ENCODE data around the gene CLCN7.

CLCN7 gene, protein sequence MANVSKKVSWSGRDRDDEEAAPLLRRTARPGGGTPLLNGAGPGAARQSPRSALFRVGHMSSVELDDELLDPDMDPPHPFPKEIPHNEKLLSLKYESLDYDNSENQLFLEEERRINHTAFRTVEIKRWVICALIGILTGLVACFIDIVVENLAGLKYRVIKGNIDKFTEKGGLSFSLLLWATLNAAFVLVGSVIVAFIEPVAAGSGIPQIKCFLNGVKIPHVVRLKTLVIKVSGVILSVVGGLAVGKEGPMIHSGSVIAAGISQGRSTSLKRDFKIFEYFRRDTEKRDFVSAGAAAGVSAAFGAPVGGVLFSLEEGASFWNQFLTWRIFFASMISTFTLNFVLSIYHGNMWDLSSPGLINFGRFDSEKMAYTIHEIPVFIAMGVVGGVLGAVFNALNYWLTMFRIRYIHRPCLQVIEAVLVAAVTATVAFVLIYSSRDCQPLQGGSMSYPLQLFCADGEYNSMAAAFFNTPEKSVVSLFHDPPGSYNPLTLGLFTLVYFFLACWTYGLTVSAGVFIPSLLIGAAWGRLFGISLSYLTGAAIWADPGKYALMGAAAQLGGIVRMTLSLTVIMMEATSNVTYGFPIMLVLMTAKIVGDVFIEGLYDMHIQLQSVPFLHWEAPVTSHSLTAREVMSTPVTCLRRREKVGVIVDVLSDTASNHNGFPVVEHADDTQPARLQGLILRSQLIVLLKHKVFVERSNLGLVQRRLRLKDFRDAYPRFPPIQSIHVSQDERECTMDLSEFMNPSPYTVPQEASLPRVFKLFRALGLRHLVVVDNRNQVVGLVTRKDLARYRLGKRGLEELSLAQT

DNA sequence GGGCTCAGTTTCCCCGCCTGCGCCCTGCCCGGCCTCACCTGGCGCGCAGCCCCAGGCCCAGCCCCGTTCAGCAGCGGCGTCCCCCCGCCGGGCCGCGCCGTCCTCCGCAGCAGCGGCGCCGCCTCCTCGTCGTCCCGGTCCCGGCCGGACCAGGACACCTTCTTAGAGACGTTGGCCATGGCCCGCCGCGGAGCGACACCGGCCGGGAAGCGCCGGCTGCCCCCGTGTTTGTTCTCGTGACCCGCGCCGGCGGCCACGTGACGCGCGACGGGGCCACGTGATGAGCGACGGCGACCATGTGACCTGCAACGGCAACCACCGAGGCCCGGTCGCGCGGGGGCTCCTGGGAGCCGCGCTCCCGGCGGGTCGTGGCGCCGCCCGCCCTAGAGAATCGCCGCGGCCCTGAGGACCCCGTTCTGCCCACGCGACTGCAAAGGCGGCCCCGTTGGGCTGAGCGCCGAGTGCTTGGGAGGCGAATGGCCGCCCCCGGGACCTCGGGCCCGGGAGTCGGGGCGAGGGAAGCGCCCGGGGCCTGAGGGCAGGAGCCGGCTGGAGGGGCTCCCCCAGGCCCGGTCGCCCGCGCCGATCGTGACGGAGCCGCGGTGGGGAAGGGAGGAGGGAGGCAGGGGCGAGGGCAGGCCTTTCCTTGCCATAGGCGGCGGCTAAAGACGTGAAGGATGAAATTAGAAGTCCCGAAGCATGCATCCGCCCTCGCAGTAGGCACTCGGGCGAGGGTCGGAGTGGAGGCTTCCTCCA lies at the start of gene CLCN7:
TSS of gene CLCN7 (minus strand) at position 233 of the 756 bp plus-strand sequence. CDS start at position 179, 54 bp downstream.
- peak; percentile 44 for DNase-seq

DNA sequence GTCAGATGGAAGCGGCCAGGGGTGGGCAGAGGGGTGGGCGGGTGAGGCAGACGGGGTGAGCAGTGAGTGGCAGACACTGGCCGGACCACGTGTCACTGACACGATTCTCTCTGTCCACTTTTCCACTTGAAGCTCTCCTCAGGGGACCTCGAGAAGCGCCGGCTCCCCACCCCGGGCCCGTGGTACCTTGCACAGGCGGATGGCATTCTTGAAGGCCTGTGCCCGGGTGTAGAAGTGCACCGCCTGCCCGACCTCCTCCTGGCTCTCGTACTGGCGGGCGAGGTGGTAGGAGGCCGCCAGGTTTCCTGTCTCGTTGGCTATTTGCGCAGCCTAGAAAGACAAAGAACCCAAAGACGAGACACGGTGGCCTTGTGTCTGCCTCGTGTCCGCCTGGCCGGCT lies 49.5 kb upstream of the CLCN7 start:
- no peak for DNase-seq

DNA sequence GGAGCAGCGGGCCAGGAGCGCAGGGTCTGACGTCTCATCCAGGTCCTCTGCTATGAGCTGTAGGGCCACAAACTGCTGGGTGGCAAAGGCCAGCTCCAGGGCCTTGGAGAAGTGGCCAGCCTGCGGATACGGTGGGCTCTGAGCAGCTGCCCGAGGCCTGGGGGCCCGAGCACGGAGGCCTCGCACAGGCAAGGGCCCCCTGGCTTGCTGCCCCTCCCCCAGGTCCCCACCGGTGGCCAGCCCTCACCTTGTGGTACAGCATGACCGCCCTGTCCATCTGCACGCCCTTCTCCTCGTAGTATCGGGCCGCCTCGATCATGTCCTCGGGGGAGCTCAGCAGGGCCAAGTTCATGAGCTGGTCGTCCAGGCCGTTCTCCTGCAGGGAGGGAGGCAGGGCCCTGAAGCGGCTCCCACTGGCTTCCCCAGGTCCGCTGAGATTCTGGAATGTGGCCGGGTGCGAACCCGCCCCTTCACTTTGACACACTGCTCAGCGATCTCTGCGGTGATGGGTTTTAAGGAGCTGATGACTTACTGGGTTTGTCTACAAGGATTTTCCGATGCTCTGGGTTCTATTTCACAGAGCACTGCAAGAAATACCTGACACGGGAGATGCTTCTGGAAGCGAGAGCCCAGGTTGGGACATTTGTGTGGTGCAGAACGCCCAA lies 48.9 kb upstream of the CLCN7 start:
- DNase-seq: no peak

DNA sequence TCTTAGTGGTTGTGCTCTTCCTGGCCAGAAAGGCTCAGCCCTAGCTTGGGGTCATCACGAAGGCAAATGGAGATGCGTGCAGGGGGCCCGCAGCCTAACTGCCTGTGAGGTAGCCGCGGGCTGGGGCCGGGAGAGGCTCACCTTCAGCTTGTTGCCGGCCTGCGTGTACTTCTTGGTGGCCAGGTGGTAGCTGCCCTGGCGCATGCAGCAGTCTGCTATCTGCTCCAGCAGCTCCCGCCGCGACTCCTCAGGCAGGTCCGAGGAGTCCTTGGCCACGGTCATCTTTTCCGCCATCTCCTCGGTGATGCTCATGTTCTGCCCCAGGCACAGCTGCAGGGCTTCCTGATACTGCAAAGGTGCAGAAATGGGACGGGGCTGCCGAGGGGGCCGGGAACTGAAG lies 45.6 kb upstream of the CLCN7 start:
- no peak for DNase-seq

DNA sequence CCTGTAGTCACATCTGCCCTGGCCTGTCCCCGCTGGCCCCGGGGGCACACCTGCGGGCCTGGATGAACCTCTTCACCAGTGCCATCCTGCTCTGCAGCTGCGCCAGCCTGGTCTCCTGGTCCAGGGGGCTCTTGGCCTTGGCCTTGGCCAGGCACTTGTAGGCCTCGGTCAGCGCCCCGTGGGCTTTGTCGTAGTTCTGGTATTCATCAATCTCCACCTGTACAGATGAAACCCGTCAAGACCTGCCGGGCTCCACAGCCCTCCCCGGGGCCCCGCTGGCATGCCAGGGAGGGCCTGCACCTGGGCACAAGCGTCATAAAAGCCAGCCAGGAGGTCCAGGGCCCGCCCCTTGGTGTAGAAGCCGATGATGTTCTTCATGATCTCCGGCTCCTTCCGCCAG lies 45.0 kb upstream of the CLCN7 start:
- no peak for DNase-seq

DNA sequence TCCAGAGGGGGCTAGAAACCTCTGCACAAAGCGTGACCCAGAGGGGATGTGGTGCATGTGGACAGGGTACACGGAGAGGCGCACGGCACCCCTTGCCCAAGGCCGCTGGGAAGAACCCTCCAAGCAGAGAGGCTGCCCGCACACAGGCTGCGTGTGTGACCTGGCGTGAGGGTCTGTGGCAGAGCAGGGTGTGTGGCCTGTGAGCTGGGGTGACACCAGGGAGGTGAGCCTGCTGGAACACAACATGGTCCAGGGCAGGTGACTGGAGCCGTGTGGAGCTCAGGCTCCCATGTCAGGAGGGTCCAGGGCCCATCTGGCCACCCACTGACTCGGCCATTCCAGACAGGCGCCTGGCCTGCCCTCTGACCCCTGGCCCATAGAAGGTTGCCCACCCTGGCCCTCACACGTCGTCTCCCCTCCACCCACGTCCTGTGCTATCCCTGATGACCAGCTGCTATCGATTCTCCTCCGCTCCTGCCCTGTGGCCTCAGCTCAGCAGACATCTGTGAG lies 43.9 kb upstream of the CLCN7 start:
- no peak for DNase-seq

DNA sequence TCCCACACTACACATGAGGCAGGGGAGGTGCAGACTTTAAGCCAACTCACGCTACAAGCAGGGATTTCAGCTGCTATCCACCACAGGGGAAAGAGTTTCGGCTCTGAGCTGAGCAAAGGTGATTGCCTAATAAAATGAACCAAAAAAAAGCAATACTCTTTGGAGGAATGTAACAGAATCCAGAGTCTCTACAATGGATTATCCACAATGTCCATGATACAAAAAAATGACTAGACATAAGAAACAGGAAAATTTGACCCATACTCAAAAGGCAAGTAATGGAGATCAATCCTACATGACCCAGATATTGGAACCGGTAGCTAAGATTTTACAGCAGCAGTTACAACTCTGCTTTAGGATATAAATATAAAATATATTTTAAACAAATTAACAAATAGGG lies 39.7 kb upstream of the CLCN7 start:
- DNase-seq: no peak

DNA sequence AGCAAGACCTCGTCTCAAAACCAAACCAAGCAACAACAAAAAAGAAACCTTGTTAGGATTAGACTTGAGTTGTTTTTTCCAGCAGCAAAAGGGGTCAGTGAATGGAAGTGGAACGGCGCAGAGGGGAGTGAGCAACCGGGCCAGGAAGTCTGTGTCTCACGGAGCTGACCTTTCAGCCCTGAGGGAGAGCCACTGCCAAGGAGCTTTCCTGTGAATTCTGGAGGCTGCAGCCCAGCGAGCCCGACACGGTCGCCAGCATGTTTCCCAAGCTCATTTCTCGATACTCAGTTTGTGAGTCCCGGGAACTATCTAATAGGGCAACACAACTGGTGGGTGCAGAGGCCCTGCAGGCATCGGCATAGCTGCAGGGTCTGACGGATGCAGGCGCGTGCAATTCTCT lies 37.9 kb upstream of the CLCN7 start:
- DNase-seq: no peak

DNA sequence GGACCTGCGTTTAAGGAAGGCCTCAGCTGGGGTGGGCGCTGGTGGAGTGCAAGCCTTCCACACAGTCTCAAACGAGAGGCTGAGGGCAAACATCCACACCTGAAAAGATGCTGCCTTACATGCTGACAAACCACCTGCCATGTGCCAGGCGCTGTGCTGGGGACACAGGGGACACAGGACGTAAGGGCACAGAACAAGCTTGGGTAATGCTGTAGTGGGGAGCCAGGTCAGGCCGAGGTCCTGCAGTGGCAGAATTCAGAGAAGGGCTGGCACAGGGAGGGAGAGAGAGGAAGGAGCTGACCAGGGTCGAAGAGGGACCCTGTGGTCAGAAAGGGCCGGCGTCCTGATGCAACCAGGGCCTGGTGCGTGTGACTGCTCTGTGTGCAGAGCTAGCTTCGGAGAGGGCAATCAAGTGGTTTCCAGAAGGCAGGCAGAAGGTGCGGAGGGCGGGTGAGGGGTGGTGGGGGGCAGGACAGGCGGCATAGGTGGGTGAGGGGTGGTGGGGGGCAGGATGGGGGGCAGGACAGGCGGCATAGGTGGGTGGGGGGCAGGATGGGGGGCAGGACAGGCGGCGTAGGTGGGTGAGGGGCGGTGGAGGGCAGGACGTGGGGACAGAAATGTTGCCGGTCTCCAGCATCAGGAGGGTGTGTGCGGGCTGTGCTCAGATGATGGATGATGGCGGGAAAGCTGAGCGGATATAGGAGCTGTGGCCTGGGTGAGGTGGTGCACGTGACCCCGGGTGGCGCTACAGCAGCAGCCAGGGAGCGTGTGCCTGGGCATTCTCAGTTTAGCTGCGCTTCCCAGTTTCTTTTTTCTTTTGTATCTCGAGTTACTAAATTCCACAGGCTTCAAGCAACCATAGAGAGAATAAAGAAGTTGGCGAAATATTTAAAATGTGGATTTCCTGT lies 37.1 kb upstream of the CLCN7 start:
- DNase-seq: no peak

DNA sequence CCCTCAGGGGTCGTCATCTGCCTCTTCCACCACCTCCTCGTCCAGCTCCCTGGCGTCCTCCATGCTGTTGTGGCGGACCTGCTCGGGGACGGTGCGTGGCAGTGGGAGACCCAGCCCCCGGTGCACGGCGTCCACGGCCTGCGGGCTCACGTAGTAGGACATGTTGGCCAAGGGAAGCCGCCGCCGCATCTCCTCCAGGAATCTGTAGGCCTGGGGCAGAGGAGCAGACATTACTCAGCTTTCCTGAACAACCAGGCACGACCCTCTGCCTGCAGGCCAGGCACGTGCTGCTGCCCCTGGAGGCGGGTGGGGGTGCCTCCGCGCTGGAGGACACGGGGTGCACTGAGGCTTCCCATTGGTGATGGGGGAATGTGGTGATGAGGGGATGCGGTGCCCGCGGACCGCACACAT lies 36.1 kb upstream of the CLCN7 start:
- no peak for DNase-seq

DNA sequence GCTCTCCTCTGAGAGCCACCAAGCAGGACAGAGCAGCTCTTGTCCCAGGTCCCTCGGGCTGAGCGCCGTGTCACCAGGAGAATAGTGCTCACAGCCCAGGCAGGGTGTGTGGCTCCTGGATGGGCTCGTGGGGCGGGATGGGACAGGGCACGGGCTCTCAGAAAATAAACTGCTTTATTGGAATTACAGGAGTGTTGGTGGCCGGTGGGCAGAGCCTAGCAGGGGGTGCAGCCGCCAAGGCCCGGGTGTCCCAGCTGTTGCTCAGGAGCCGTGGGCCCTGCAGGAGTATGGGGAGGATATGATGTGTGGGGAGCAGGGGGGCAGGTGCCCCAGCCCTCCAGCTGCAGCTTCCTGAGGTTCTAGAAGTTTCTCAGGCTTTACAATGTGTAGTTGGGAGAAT lies 35.4 kb upstream of the CLCN7 start:
- DNase-seq: no peak

DNA sequence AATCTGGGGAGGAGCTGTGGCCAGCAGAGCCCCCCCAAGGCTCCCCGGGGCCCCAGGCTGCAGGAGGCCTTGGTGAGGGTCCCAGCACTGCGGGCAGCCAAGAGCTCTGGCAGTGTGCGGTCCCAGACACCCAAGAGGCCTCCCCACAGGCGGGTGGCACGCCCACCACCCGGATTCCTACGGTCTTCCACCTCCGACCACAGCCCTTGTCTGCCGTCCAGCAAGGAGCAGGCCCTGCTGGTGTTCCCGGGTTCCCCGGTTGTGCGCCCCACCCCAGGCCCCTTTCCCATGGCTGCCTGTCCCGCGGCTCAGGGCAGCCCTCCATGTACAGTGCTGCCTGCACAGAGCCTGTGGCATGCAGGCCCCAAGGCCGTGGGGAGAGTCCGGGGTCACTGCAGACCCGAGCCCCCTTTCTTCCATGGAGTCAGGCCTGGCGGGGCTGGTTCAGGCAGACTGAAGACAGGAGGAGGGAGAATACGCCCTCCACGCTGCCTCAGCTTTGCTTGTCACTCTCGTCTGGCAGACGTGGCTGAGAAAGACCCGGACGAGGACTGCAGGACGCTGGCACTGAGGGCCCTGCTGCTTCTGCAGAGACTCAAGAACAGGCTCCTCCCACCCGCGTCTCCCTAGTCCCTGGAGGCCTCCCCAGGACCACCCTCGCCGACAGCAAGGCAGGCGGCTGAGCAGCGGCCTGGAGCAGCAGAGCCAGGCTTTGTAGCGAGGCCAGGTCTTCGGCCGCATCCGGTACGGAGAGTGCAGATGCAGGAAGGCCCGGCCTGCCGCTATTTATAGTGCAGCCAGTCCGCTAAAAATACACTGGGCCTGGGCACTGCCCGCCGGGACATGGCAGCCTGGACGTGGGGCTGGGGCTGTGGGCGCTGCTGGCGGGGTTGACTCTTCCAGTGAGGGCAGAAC lies 34.7 kb upstream of the CLCN7 start:
- no peak for DNase-seq

DNA sequence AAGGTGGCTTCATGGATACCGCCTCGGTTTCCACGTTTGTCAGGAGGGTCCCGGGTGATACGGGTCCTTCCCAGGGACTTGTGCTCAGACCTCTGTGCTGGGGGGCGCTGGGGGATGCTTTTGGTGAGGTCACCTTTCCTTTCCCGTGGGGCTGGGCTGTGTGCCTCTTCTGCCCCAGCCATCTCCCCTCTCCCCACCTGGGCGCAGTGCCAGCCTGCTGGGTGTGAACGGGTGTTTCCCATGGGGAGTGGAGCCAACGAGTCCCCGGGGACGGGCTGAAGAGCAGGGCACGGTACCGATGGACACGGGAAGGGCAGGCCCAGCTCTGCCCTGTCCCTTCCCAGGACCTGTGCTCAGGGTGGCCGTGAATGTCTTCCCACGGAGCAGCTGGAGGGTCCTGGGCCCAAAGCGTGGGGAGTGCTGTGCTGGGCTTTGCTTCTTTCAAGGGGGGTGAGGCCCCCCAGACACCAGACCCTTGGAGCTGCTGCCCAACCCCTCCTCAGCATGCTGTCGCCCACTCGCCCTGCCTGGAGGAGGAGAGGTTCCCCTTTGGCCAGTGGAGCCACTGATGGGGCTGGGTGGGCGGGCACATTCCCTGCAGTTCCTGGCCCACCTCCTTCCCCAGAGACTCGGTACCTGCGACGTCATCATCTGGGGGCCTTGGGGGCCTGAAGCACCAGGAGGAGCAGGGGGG lies 33.8 kb upstream of the CLCN7 start:
- no peak for DNase-seq

DNA sequence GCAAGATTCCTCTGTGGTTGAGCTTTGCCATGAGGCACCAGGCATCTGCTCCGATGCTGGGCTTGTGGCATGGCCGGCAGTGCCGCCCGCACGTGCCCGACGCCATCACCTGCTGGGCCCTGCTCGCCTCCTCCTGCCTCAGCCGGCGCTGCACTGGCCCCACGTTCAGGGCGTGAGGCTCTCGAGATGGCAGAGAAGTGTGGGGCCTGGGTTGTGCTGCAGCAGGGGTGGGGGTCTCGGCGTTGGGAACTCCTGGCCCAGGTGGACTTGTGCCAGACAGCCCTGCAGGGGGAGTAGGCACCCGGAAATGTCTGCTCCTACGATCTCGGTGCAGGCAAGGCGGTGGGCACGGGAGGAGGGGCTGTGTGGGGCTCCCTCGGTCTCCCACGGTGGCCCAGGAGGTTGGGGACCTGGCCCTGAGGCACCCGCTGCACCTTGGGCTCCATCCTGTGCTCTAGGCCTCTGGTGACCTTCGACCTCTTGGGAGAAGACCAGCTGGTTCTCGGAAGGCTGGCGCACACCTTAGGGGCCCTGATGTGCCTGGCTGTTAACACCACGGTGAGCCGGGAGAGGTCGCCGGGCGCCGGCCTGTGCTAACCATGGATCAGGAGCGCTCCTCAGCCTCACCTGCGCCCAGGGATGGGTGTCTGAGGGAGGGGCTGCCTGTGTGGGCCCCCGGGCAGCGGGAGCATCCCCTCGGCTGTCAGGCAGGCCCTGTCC lies 31.8 kb upstream of the CLCN7 start:
- DNase-seq: no peak

DNA sequence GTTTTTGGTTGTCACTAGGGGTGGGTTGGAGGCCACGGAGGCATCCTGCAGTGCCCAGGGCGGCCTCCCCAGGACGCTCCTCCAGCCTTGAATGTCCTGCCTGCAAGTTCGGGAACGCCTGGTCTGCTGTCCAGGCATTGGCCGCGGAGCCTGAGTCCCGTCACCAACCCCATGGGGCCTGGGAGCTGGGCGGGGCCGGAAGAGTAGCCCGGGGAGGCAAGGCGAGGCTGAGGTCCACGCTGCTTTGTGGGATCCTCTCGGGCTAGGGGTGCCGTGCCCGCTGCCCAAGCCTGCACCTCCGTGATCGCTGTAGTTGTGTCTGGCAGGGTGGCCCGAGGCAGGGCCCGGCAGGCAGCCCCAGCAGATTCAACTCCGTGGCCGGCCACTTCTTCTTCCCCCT lies 31.1 kb upstream of the CLCN7 start:
- no peak for DNase-seq

DNA sequence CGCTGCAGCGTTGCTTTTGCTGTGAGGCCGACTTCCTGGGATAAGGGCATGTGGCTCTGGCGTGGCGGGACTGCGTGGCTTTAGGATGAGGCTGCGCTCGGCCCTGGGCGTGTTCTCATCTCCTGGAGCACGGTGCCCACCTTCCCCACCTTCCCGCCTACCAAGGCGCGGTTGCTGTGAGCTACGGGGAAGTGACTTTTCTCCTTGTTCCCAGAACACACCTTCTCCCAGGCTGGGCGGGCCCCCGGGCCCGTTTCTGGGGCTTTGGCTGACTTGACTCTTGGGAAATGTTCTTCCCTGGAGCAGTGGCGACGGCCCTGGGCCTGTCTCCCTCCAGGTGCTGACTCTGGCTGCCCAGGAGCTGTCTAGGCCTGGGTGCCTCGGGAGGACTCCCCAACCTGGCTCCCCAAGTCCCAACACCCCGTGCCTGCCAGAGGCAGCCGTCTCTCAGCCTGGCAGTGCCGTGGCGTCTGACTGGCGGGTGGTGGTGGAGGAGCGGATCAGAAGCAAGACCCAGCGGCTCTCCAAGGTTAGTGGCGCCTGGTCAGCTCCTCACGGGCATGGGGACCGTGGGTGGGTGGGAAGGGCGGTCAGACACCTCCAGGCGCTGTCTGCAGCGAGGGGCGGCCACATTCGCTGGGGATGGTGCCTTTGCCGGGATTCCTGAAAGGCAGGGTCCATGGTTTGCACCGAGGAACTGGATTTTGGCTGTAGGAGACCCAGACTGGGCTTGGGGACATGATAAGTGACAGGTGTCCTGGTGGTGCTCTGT lies 30.4 kb upstream of the CLCN7 start:
- DNase-seq: no peak

DNA sequence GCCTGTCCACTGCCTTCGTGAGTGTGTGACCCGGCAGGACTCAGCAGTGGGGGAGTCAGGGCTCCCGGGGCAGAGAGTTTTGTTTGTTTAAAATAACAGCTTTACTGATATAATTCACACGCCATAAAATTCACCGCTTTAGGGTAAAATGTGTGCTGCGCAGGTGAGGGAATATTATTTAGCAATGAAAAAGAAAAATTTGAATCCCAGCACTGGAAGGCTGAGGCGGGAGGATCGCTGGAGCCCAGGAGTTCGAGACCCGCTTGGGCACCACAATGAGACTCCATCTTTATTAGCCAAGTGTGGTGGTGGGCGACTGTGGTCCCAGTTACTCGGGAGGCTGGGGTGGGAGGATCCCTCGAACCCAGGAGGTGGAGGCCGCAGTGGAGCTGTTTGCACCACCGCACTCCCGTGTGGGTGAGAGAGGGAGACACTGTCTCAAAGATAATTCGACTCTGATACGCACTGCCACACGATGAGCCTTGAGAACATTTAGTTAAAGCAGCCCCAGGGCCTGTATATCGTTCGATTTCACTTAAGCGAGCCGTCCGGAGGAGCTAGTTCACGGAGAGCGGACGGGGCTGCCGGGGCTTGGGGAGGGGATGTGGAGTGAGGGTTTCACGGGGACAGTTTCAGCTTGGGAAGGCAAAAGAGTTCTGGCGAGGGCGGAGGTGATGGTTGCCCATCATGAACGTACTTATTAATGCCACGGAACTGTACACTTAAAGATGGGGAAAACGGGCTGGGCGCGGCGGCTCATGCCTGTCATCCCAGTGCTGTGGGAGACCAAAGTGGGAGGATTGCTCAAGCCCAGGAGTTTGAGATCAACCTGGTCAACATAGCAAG lies 28.5 kb upstream of the CLCN7 start:
- no peak for DNase-seq
